ENCODE data around the gene KDM2B. TPM values are rescaled to one million over a fixed set of nuclear protein-coding genes. Genes with fewer than 3 reads are reported as not detected.
A peak's percentile ranks its signal among the peaks of the same experiment; 100 is the strongest.

Gene KDM2B
- total and polyA plus RNA-seq, 2 of the 8 experiments (the other 6 are each of a cell fraction or from before 2014, with no cell fraction given): 111 to 162 TPM

DNA sequence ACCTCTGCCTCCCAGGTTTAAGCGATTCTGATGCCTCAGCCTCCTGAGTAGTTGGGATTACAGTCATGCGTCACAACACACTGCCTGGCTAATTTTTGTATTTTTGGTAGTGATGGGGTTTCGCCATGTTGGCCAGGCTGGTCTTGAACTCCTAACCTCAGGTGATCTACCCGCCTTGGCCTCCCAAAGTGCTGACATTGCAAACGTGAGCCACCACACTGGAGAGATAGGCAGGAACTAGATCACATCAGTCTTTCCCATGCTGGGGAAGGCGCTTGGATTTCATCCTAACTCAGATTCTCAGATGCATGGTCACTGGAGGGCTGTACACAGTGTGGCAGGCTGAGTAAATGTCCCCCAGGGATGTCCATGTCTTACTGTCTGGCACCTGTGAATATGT lies 27.5 kb upstream of the KDM2B start:
- DNase-seq (ENCODE audit: low read depth in 1 of 2, low spot score in 2 of 2) (no peak), FAIRE-seq (no peak)
- no peak overlapping the region for H4K5ac ChIP-seq (ENCODE audit: insufficient read length, low read depth, low read length)
- H3K27me3 ChIP-seq (replicated peaks in 1 of 4; ENCODE audit: control insufficient read depth in 3 of 4, extremely low read depth in 1 of 4, insufficient read depth in 3 of 4, low read length in 3 of 4): no peaks in the 10 kb centered on the region
- ChIA-PET POLR2A (ENCODE audit: partially characterized antibody) (interaction anchor here (0.9 to 4.4 kb wide), 7 partner anchors 9 to 71 kb away, joined by 3 to 35 read pairs (median 7); partner anchors contain the start of gene KDM2B), CTCF (ENCODE audit: partially characterized antibody) (no interaction called here)
- no peak for TF ChIP-seq SIN3A (conservative IDR thresholded peaks at IDR 0.05 in 1 of 2, IDR thresholded peaks at IDR 0.05 in 1 of 2; ENCODE audit: low read depth in 1 of 2, low read length in 2 of 2)
- no peak for TF ChIP-seq NRF1 (IDR thresholded peaks at IDR 0.05; ENCODE audit: low read depth, low read length)
- 0 out of 2 replicates have a peak, but pooled peaks have one; percentile 13 for TF ChIP-seq MAFK (IDR thresholded peaks at IDR 0.05; ENCODE audit: low read depth, low read length)
- no peak overlapping the region for H4K8ac ChIP-seq (ENCODE audit: extremely low read depth, insufficient read depth, low read length)
- no peak overlapping the region for H3K56ac ChIP-seq (replicated peaks; ENCODE audit: insufficient read length, low read depth, low read length)
- H3K4me2 ChIP-seq (ENCODE audit: insufficient read depth in 1 of 2, low read depth in 2 of 2, low read length in 2 of 2): no peak overlapping the region
- no peaks in the 10 kb centered on the region for H3K79me1 ChIP-seq (ENCODE audit: low read depth, low read length)
- no peak overlapping the region for H3K4ac ChIP-seq (replicated peaks; ENCODE audit: insufficient read length, low read depth, low read length)
- no peaks in the 10 kb centered on the region for H3K23me2 ChIP-seq (ENCODE audit: low read depth, low read length)
- no peak overlapping the region for H2BK12ac ChIP-seq (ENCODE audit: low read depth, low read length)
- 85% methylated on average over 6 of the region's 6 CpGs; no CpG with 5 or more reads in 1 of the 2 experiments for WGBS, 2 experiments (ENCODE audit: extremely low coverage in 1 of 2, insufficient coverage in 1 of 2, insufficient read length in 1 of 2, insufficient replicate concordance in 2 of 2, low coverage in 1 of 2, low lambda C conversion rate in 2 of 2, missing lambda C conversion rate in 1 of 2)
- no peaks in the 10 kb centered on the region for H3K36me3 ChIP-seq (ENCODE audit: control insufficient read depth in 2 of 4, insufficient read depth in 4 of 4, low read length in 3 of 4)
- no peak overlapping the region for H3K18ac ChIP-seq (ENCODE audit: extremely low read depth, low read length)
- H3K4me3 ChIP-seq (ENCODE audit: extremely low read depth in 1 of 4, insufficient read depth in 2 of 4, low read depth in 3 of 4, low read length in 4 of 4): no peak overlapping the region
- H3K9ac ChIP-seq (replicated peaks in 1 of 4; ENCODE audit: extremely low read depth in 1 of 4, low read depth in 3 of 4, low read length in 3 of 4): no peak overlapping the region
- no peak overlapping the region for H3K27ac ChIP-seq (ENCODE audit: low read depth, low read length)
- H2BK20ac ChIP-seq (ENCODE audit: low read length): no peak overlapping the region
- 0 out of 2 replicates have a peak overlapping the region, but pooled peaks have one; percentile 53 for H2AK5ac ChIP-seq (ENCODE audit: low read depth, low read length)
- no peak overlapping the region for H2BK120ac ChIP-seq (replicated peaks; ENCODE audit: low read depth, low read length)
- H2AFZ ChIP-seq (ENCODE audit: low read length): no peak overlapping the region
- H2BK5ac ChIP-seq (ENCODE audit: low read depth, low read length): no peak overlapping the region
- H3K4me1 ChIP-seq (replicated peaks in 1 of 4; ENCODE audit: control insufficient read depth in 3 of 4, insufficient read depth in 4 of 4, low read length in 3 of 4): peaks cover 0 to 6% (median 1%) of the 10 kb centered on the region in 4 experiments; a peak in 2 of 7 replicates
- H3K9me3 ChIP-seq (ENCODE audit: insufficient read depth in 2 of 2, low read depth in 1 of 2, low read length in 1 of 2): no peaks in the 10 kb centered on the region
- no peak overlapping the region for H3K14ac ChIP-seq (ENCODE audit: insufficient read length)
- no peak overlapping the region for H3K23ac ChIP-seq (ENCODE audit: insufficient read length)
- H2BK15ac ChIP-seq (ENCODE audit: low read length): peak overlapping the region; percentile 97; the same call in 1 of the 2 replicates
- H4K20me1 ChIP-seq (replicated peaks in 1 of 2; ENCODE audit: control insufficient read depth in 1 of 2, insufficient read depth in 2 of 2, low read length in 2 of 2): no peaks in the 10 kb centered on the region
- H3K79me2 ChIP-seq (ENCODE audit: control insufficient read depth in 1 of 2, insufficient read depth in 2 of 2, low read length in 2 of 2): no peaks in the 10 kb centered on the region
- H4K91ac ChIP-seq (replicated peaks; ENCODE audit: insufficient read length, low read length): no peak overlapping the region
